ENCODE measurements around the gene FANCI. TPM values are rescaled to one million over a fixed set of nuclear protein-coding genes. Genes with fewer than 3 reads are reported as not detected.

The FANCI gene
- total RNA-seq, 4 donors from 2014 or later: 0.67 to 1.8 (median 1.5) TPM

DNA sequence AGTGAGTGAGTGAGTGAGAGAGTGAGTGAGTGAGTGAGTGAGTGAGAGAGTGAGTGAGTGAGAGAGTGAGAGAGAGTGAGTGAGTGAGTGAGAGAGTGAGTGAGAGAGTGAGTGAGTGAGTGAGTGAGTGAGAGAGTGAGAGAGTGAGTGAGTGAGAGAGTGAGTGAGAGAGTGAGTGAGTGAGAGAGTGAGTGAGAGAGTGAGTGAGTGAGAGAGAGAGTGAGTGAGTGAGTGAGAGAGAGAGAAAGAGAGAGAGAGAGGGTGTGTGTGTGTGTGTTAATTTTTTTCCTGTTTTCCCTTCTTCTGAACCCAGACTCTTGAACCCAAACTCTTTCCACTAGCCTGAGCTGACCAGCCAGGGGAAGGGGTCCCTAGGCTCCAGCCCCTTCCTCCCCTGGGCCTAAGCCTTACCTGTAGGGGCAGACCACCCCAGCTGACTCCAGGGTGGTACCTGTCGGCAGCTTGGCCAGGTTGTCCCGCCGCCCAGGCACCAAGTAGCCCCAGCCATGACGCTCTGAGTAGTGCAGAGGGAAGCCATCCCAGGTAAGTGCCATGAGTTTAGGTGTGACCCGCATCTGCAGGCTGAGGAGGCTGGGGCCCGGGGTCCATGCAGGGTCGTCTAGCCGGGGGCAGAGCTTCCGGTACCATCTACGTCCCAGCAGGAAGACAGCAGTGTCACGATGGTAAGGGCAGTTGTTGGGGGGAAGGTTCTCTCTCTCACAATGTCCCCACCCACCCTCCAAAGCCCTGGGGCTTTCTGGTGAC lies 81.4 kb downstream of the FANCI start:
- intact Hi-C loops (cut with DNase I): no loop called here
- no peak for DNase-seq
- Histone ChIP-seq H3K27ac (no peak overlapping the region), H3K4me1 (no peaks in the 10 kb centered on the region), H3K9me3 (no peaks in the 10 kb centered on the region), H3K36me3 (peaks cover 92 to 97% of the 10 kb centered on the region in 2 donors), H3K4me3 (replicated peaks in 1 of 3) (no peak overlapping the region), H3K27me3 (no peaks in the 10 kb centered on the region)
- WGBS, 2 donors: 89 to 98% methylated on average over 11 of the region's 11 CpGs
- no peak for TF ChIP-seq POLR2A (IDR thresholded peaks at IDR 0.05)
- TF ChIP-seq, protein P1, sequence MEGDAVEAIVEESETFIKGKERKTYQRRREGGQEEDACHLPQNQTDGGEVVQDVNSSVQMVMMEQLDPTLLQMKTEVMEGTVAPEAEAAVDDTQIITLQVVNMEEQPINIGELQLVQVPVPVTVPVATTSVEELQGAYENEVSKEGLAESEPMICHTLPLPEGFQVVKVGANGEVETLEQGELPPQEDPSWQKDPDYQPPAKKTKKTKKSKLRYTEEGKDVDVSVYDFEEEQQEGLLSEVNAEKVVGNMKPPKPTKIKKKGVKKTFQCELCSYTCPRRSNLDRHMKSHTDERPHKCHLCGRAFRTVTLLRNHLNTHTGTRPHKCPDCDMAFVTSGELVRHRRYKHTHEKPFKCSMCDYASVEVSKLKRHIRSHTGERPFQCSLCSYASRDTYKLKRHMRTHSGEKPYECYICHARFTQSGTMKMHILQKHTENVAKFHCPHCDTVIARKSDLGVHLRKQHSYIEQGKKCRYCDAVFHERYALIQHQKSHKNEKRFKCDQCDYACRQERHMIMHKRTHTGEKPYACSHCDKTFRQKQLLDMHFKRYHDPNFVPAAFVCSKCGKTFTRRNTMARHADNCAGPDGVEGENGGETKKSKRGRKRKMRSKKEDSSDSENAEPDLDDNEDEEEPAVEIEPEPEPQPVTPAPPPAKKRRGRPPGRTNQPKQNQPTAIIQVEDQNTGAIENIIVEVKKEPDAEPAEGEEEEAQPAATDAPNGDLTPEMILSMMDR (IDR thresholded peaks at IDR 0.05): no peak

DNA sequence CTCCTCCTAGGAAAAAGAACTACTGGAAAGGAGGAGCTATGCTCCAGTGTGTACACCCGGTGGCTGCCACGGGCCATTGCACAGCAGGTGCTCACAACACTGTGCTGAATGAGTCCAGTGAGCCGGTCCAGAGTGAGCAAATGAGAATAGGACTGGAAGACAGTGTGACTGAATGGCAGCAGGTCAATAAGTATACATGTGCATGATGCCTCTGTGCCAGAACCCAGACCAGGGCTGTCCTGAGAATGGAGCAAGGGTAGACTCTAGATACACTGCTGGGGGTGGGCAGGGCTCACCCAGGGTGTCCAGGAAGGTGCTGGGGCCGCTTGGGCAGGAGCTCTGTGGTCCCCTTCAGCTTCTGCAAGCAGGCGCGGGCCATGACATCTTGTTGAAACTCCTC lies 82.5 kb downstream of the FANCI start:
- DNase-seq: peak; percentile 53 to 68
- no peak overlapping the region for H3K4me3 ChIP-seq (replicated peaks in 1 of 3)
- H3K36me3 ChIP-seq: peaks cover 90 to 93% of the 10 kb centered on the region in 2 donors
- intact Hi-C loops (cut with DNase I): loop anchor here (2.0 kb wide), 1 partner anchor 36 kb away; no protein-coding TSS in a partner anchor
- 46 to 68% methylated on average over 6 of the region's 6 CpGs for WGBS, 2 donors
- TF ChIP-seq, protein P1 (IDR thresholded peaks at IDR 0.05): no peak
- TF ChIP-seq POLR2A (IDR thresholded peaks at IDR 0.05): no peak
- H3K27me3 ChIP-seq: no peaks in the 10 kb centered on the region
- no peaks in the 10 kb centered on the region for H3K9me3 ChIP-seq
- H3K4me1 ChIP-seq: peaks cover under 1 to 7% of the 10 kb centered on the region in 2 donors
- H3K27ac ChIP-seq: no peak overlapping the region

DNA sequence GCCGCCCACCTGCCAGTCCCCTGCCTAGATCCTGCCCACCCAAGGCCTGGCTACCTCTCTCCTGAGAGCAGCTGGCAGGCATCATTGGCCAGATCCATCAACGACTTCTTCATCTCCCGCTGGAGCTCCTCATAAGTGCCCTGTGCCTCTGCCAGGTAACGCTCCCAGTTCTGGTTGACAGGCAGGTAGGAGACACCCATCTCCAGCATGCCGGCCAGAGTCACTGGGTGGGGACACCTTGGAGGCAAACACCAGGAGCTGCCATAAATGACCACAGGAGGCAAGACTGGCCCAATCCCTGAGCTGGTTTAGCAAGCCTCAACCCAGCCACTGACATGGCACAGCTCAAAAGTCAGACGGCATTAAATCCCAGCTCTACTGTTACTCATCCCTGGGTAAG lies 83.3 kb downstream of the FANCI start:
- WGBS, 2 donors: 75 to 84% methylated on average over 3 to 6 of the region's 6 CpGs
- H3K36me3 ChIP-seq: peaks cover 82 to 89% of the 10 kb centered on the region in 2 donors

DNA sequence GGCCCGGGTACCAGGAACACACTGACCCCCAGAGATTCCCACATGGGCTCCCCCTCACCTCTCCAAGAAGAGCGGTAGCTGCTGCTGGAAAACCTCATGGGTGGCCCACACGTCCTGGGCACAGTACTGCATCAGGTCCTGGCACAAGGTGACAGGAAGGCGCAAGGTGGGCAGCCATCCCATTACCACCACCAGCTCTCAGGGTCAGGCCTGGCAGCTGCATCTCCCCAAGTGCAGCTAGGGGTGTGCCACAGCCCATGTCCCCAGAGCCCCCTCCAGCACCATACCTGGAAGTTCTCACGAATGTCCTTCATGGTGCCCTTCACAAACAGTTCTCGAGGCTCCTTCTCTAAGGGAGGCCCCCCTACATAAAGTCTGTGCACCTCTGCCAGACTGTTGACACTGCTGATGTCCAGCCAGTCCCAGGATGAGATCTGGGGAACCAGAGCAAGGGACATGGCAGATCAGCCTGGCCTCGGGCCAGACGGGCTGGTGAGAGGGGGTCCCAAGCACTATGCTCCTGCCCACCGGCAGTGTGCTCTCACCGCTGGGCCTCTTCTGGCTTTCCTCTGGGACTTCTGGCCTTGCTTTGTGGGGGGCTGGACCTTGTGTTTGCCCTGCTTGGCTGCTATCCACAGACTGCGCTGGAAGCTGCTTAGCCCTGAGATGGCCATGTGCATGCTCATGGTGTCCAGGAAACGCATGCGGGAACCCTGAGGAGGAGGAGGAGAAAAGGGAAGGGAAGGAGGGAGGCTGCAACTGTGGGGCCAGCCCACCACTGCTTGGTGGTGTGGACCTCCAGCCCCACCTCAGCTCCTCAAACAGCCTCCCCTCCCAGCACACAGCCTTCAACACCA lies 84.8 kb downstream of the FANCI start:
- Histone ChIP-seq H3K27ac (no peak overlapping the region), H3K36me3 (peaks cover 67 to 81% of the 10 kb centered on the region in 2 donors), H3K9me3 (no peaks in the 10 kb centered on the region), H3K4me3 (replicated peaks in 1 of 3) (no peak overlapping the region), H3K4me1 (peaks cover 13 to 29% of the 10 kb centered on the region in 2 donors), H3K27me3 (no peaks in the 10 kb centered on the region)
- no peak for TF ChIP-seq POLR2A (IDR thresholded peaks at IDR 0.05)
- TF ChIP-seq, protein P1 (IDR thresholded peaks at IDR 0.05): no peak
- 89 to 95% methylated on average over 7 to 13 of the region's 13 CpGs for WGBS, 2 donors
- no peak for DNase-seq
- intact Hi-C loops (cut with DNase I): no loop called here

More for the DNA sequence above, 83.3 kb downstream of the FANCI start:
- Histone ChIP-seq H3K27me3 (no peaks in the 10 kb centered on the region), H3K27ac (no peak overlapping the region), H3K4me1 (peaks cover 6 to 15% of the 10 kb centered on the region in 2 donors), H3K4me3 (replicated peaks in 1 of 3) (no peak overlapping the region), H3K9me3 (no peaks in the 10 kb centered on the region)
- no peak for DNase-seq
- TF ChIP-seq, protein P1 (IDR thresholded peaks at IDR 0.05): no peak
- no peak for TF ChIP-seq POLR2A (IDR thresholded peaks at IDR 0.05)
- intact Hi-C loops (cut with DNase I): loop anchor here (2.0 kb wide), 1 partner anchor 36 kb away; no protein-coding TSS in a partner anchor
